GM19324 (cell line): ENCODE data around the gene NCKAP5.
A peak's percentile ranks its signal among the peaks of the same experiment; 100 is the strongest.

Experiments
- ATAC-seq: cut with Tn5 transposase; IDR thresholded peaks from one replicate; pipeline ENCODE4 v1.9.1; 2021; ENCODE audit warnings: mild to moderate bottlenecking, moderate library complexity; ENCODE audit not compliant: unreplicated experiment, low FRiP score

Gene NCKAP5

GRCh38 chr2:133360882-133361281, 207.4 kb downstream of the NCKAP5 start:
- ATAC-seq, result peak; percentile 66

- ATAC-seq, result no peak
Measured at GRCh38 chr2:133360190-133360589, 208.1 kb downstream of the NCKAP5 start.

DNA sequence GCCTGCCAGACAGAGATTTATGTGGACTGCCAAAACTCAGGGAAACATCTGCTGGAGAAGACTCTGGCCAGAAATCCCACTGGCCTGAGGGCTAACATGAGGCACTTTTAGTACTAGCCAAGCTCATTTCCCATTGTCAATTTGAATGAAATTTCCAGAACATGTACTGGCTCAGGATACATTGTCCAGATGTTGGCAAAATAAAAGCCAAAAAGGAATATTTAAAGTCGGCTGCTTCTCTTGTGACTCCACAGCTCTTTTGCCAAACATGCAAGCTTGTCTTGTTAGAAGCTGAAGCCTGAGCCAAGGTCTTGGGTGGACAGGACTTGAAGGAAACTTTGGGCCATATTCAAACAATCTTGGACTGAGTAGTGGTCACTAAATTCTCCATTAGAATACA, 215.5 kb downstream of the NCKAP5 start:
- no peak for ATAC-seq

DNA sequence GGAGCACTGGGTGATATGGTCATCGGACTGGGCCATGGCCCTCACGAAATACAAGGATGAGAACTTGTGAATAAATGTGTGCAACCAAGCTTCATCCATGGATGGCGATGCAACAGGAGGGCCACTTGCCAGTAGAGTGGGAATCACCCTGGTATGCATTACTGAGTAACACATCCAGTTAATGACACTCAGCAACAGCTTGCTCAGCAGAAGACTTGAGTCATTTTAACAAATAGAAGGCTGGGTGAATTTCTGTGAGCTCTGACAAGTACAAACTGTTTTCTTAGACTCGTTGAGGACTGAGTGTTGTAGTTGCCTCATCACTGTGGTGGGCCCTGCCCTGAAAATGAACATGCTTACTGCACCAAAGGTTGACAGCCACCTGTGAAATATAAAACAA, 221.6 kb downstream of the NCKAP5 start:
- no peak for ATAC-seq

DNA sequence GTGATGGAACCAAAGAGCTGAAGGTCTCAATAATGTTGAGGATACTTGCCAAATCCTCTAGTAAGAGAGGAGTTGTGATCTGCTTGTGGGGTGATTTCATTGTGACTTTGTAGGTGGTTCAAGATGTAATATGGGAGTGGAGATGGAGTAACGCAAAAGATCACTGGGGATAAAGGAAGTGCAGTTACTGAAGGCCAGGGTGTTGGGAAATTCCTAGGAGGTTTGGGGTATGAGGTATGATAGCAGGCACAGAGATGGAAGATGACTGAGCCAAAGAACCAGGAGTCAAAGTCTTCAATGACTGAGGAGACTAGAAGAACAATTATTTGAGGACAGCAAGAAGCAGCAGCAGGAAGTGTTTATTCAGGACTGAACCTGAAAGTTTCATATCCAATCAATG, 222.6 kb downstream of the NCKAP5 start:
- ATAC-seq, result no peak

- peak; percentile 45 for ATAC-seq
Measured at GRCh38 chr2:133344849-133345248, 223.4 kb downstream of the NCKAP5 start.

GRCh38 chr2:133343018-133343352, 225.3 kb downstream of the NCKAP5 start:
- no peak for ATAC-seq

- no peak for ATAC-seq
Measured at GRCh38 chr2:133342286-133343017, 225.8 kb downstream of the NCKAP5 start.

- no peak for ATAC-seq
Measured at GRCh38 chr2:133341575-133341974, 226.7 kb downstream of the NCKAP5 start.

- no peak for ATAC-seq
Measured at GRCh38 chr2:133338224-133338623, 230.0 kb downstream of the NCKAP5 start.

- no peak for ATAC-seq
Measured at GRCh38 chr2:133334923-133335322, 233.3 kb downstream of the NCKAP5 start.

- ATAC-seq, result no peak
Measured at GRCh38 chr2:133333181-133333580, 235.1 kb downstream of the NCKAP5 start.

GRCh38 chr2:133331436-133331835, 236.8 kb downstream of the NCKAP5 start:
- ATAC-seq, result no peak

DNA sequence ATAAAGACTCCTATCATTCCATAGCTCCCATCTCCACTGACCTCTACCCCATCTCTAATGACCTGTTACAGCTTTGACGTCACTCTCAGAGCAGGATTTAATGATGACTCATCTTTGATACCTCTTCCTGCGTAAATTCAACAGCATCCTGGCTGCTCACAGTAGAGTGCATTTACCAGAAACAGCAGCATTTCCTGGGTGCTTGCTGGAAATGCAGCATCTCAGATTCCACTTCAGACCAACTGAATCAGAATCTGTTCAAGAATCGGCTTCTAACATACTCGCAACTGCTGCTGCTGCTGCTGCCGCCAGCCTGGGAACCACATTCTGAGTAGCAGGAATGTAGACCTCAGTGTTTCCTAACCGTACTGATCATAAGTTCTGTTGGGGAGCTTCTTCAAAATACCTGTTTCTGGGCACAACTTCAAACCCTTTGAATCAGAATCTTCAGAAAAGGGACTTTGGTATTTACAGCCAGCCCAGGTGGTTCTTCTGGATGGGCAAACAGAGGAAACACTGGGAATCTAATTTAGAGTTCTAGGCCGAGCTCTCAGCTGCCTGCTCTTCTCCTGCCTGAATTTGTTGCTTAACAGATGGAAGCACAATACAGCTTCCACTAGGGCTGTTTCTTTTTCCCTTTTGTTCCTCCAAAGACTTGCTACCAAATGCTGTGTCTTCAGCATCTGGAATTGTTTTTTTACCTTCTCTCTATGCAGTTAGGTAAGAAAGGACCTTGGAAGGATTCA, 241.4 kb downstream of the NCKAP5 start:
- no peak for ATAC-seq

DNA sequence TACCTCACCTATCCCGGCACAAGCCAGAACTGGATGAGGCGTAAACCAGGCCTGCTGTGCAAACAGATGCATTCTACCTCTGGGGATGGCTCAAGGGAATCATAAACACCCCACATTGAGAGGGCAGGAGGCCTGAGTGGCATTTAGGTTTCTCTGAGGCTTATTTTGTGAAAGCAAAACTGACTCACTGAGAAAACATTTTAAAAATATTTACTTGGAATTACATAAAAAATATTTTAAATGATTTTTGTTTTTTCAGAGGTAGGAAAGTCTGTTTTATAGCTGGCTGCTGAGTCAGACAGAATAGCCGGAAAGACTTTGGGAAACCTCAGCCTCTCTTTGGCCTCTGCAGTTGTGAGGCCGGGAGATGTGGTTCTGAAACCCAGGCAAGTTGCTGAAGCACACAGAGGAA, 244.1 kb downstream of the NCKAP5 start:
- ATAC-seq, result no peak

DNA sequence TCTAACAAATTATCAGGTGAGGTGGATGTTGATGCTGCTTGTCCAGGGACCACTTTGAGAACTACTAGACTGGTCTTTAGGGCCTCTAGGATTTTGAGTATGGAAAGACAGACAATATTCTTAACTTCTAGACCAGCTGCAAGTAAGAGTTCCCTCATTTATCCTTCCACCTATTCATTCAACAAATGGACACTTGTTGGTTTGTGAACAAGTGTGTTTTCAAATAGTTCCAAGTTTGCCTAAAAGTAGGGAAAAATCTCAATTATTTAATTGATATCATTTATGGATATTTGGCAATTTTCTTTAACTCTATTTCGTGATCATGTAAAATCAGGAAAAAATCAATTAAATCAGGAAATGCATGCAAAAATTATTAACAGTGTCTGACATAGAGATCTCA, 245.4 kb downstream of the NCKAP5 start:
- ATAC-seq, result no peak

DNA sequence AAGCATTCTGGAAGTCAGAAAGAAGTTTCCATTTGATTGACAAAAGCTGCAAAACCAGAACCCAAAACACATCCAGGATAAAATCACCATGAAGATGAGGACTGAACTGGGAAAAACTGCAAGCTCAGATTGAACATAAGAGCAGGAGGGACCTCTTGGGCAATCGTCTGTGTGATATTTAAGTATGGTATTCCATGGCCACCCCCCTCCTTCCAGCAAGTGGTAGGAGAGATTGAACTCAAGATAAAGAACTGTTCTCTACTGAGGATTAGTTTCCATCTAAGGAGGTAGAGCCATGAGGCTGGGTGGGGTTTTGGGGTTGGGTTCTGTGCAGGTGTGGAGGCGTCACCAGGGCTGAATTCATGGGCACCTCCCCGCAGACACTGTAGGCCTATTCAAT, 251.1 kb downstream of the NCKAP5 start:
- no peak for ATAC-seq

- ATAC-seq, result no peak
Measured at GRCh38 chr2:133316557-133316956, 251.7 kb downstream of the NCKAP5 start.

DNA sequence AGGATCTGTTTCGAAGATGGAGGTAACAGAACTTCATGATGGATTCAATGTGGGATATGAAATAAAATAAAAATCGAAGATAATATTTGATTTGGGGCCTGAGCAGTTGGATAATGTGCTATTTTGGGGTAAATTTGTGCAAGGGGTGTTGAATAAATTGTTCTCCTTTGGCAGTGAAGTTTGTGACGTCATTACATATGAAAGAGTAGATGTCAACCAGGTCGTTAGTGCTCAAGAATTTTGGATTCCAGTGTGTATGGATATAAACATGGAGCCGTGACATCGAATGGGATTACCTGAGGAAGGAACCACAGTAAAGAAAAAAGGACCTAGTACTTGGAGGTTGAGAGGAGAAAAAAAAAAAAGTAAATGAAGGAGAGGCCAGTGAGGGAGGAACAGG, 253.0 kb downstream of the NCKAP5 start:
- no peak for ATAC-seq

DNA sequence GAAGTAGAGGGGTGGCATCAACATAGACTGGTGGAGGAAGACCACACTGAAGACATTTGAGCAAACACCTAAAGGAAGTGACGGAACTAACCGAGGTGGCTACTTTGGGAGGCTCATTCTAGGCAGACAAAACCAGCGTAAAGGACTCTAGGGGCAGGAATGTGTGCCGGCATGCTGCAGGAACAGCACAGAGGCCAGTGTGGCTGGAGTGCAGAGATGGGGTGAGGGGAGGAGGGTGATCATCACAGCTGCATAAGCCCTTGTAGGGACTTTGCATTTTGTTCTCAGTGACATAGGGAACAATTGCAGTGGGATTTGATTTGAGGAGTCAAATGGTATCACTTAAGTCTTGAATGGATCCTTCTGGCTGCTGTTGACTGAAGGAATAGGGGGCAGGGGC, 253.5 kb downstream of the NCKAP5 start:
- no peak for ATAC-seq

DNA sequence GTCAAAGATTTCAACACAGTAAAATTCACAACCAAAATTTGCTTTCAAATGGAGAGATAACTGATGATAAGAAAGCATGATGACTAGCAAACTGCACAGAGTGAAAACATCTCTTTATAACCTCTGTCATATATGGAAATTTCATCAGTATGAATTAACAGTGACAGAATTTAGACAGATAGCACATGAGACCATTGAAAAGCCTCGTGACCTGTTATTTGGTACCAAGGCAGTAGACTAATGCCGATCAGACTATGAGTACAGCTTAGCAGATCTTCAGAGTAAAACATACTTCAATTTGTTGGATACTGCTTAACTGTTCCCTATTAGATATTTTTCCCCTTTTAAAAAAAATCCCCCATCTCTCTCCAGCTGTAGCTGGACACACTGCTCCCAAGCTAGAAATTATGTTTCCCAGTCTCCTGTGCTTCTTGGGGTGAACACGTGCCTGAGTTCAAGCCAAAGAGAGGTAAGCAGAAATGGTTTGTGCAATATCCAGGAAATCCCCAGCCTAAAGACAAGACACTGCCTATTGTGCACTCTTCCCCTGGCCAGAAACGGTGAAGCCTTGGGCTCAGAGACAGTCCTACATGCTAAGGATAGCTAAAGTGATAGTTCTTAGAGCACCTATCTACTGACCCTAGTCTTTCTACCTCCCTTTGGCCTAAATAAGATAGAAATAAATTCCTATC, 256.1 kb downstream of the NCKAP5 start:
- no peak for ATAC-seq

DNA sequence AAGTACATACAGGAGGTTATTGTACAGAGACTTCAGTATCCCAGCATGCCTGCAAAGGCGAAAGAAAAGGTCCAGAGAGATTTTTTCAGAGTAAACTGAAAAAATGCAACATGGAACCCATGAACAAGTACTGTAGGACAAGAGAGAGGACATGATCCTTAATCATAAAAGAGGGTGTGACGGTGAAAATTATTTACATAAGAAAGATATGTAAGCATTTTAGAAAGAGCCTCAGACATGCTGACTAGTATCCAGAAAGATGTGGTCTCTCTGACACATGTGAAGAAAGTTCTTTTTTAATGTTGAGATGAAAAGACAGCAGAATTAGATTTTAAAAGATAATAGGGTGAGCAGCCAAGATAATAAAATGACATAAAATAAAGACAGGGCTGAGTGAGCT, 262.0 kb downstream of the NCKAP5 start:
- no peak for ATAC-seq
